RWPE2 (cell line): ENCODE measurements around the gene REV1.

Source experiments
- ATAC-seq: fragments of 200-7000 bp; cut with Tn5 transposase; 3 replicates; pipeline ENCODE4 v1.9.1; 2021; ENCODE audit warnings: low read depth
- DNase-seq: peaks from one replicate; pipeline ENCODE4 v3.0.0-alpha.2; 2020; ENCODE audit warnings: low spot score
- H3K27ac ChIP-seq: fragments of 450-650 bp; 2 replicates; pipeline ENCODE4 v1.5.1; 2017; ENCODE audit warnings: mild to moderate bottlenecking; ENCODE audit not compliant: poor library complexity, severe bottlenecking
- H3K27me3 ChIP-seq: fragments of 250-450 bp; sonication (Bioruptor Pico); 2 replicates; pipeline ENCODE4 v1.5.1; 2021; ENCODE audit warnings: mild to moderate bottlenecking, moderate library complexity; ENCODE audit not compliant: insufficient read depth, poor library complexity, severe bottlenecking
- H3K36me3 ChIP-seq: fragments of 250-450 bp; sonication (Bioruptor Pico); 2 replicates; pipeline ENCODE4 v1.5.1; 2020; ENCODE audit warnings: low read depth, mild to moderate bottlenecking, moderate library complexity
- H3K4me1 ChIP-seq: fragments of 250-450 bp; sonication (Bioruptor Pico); 2 replicates; pipeline ENCODE4 v1.5.1; 2021; ENCODE audit warnings: mild to moderate bottlenecking, moderate library complexity; ENCODE audit not compliant: insufficient read depth, poor library complexity, severe bottlenecking
- H3K4me3 ChIP-seq: fragments of 250-450 bp; sonication (Bioruptor Pico); 2 replicates; pipeline ENCODE4 v1.5.1; 2021; ENCODE audit warnings: mild to moderate bottlenecking, moderate library complexity; ENCODE audit not compliant: severe bottlenecking
- H3K9me3 ChIP-seq: fragments of 250-450 bp; sonication (Bioruptor Pico); 2 replicates; pipeline ENCODE4 v1.5.1; 2021; ENCODE audit warnings: mild to moderate bottlenecking, moderate library complexity; ENCODE audit not compliant: severe bottlenecking
- CTCF ChIP-seq: fragments of 450-650 bp; IDR thresholded peaks from one replicate; pipeline ENCODE4 v1.5.1; 2017; ENCODE audit warnings: mild to moderate bottlenecking, moderate library complexity; ENCODE audit not compliant: poor library complexity, severe bottlenecking

REV1 gene

DNA sequence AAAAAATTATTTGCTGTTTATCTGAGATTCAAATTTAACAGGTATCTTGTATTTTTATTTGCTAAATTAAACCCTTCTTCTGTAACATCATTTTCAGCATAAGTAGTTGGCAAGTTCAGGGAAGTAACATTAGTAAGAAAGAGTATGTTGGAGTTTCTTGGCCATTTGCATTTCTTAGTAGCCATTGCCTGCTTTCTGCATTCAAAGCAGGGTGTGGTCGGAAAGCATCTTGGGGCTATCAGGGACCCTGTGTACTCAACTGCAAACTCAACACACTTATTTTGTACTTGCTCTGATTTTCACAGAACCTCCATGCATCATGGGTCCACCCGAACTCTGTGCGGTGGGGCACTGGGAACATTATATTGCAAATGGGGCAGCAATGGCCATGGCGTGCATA is 30.4 kb upstream of the REV1 start:
- Histone ChIP-seq H3K36me3 (no peaks in the 10 kb centered on the region), H3K4me1 (no peaks in the 10 kb centered on the region), H3K27me3 (no peaks in the 10 kb centered on the region), H3K9me3 (no peaks in the 10 kb centered on the region), H3K27ac (no peak overlapping the region), H3K4me3 (no peak overlapping the region)
- ATAC-seq (no peak), DNase-seq (no peak)
- no peak for TF ChIP-seq CTCF

GRCh38 chr2:99514357-99514756 is 24.5 kb upstream of the REV1 start:
- Histone ChIP-seq H3K4me1 (no peaks in the 10 kb centered on the region), H3K9me3 (no peaks in the 10 kb centered on the region), H3K27ac (no peak overlapping the region), H3K36me3 (no peaks in the 10 kb centered on the region), H3K27me3 (peaks cover 5% of the 10 kb centered on the region), H3K4me3 (no peak overlapping the region)
- DNase-seq (no peak), ATAC-seq (no peak)
- TF ChIP-seq CTCF, result no peak

- peaks cover 5% of the 10 kb centered on the region for H3K27me3 ChIP-seq
- no peak overlapping the region for H3K27ac ChIP-seq
- H3K36me3 ChIP-seq, result no peaks in the 10 kb centered on the region
- H3K9me3 ChIP-seq, result no peaks in the 10 kb centered on the region
- no peak for ATAC-seq
- no peaks in the 10 kb centered on the region for H3K4me1 ChIP-seq
- DNase-seq, result no peak
- no peak for TF ChIP-seq CTCF
- H3K4me3 ChIP-seq, result no peak overlapping the region
These were observed 22.4 kb upstream of the REV1 start for GRCh38 chr2:99512181-99512591.

GRCh38 chr2:99509387-99509786 is 19.6 kb upstream of the REV1 start:
- H3K4me1 ChIP-seq, result peaks cover 6% of the 10 kb centered on the region
- DNase-seq (no peak), ATAC-seq (no peak)
- no peaks in the 10 kb centered on the region for H3K36me3 ChIP-seq
- no peak overlapping the region for H3K4me3 ChIP-seq
- no peak overlapping the region for H3K27ac ChIP-seq
- H3K27me3 ChIP-seq, result peaks cover 5% of the 10 kb centered on the region
- no peak for TF ChIP-seq CTCF
- no peaks in the 10 kb centered on the region for H3K9me3 ChIP-seq

GRCh38 chr2:99507937-99508818 is 18.4 kb upstream of the REV1 start:
- ATAC-seq, result no peak
- Histone ChIP-seq H3K27me3 (no peaks in the 10 kb centered on the region), H3K4me3 (no peak overlapping the region), H3K27ac (no peak overlapping the region), H3K9me3 (no peaks in the 10 kb centered on the region), H3K36me3 (no peaks in the 10 kb centered on the region), H3K4me1 (peaks cover 16% of the 10 kb centered on the region)
- no peak for DNase-seq
- no peak for TF ChIP-seq CTCF
